Panc1 (cell line): Measurements from ENCODE around the gene DEFB132. TPM values are rescaled to one million over a fixed set of nuclear protein-coding genes. Genes with fewer than 3 reads are reported as not detected.
A peak's percentile ranks its signal among the peaks of the same experiment; 100 is the strongest.

ENCODE experiments used
- ATAC-seq: fragments of 200-7000 bp; cut with Tn5 transposase; 2 replicates; pipeline ENCODE4 v1.9.1; 2020; ENCODE audit warnings: mild to moderate bottlenecking, moderate library complexity
- BruUV-seq: library from RNA; stranded (reverse); fragments of 400-500 nt; replicated peaks from 2 replicates; lab custom pipeline; 2021; lab: Mats Ljungman, UMichigan
- CTCF ChIA-PET: fragments of 300-600 bp; sonication (Branson Sonifier 250); formaldehyde crosslinking; loops from one replicate; lab custom pipeline; 2022; ENCODE audit warnings: antibody characterized with exemption; lab: Charles Lee
- POLR2A ChIA-PET: fragments of 300-600 bp; sonication (Branson Sonifier 250); formaldehyde crosslinking; loops from one replicate; lab custom pipeline; 2022; ENCODE audit warnings: antibody characterized with exemption; lab: Charles Lee
- DNase-seq: peaks from one replicate; pipeline ENCODE4 v3.0.0-alpha.2; 2010; ENCODE audit warnings: low read depth, low spot score
- H3K27ac ChIP-seq: 2 replicates; pipeline ENCODE4 v1.5.1; 2011; ENCODE audit warnings: mild to moderate bottlenecking, low read length, inconsistent platforms
- H3K27me3 ChIP-seq: fragments of 200-500 bp; sonication (Bioruptor generic); 2 replicates; pipeline ENCODE4 v1.6.0; 2014; ENCODE audit warnings: low read length, inconsistent platforms; ENCODE audit not compliant: control insufficient read depth, insufficient read depth
- H3K36me3 ChIP-seq: fragments of 200-500 bp; sonication (Bioruptor generic); 2 replicates; pipeline ENCODE4 v1.5.1; 2014; ENCODE audit warnings: inconsistent platforms, mild to moderate bottlenecking, low read length, moderate library complexity; ENCODE audit not compliant: control insufficient read depth, insufficient read depth
- H3K4me1 ChIP-seq: 2 replicates; pipeline ENCODE4 v1.5.1; 2011; ENCODE audit warnings: inconsistent platforms, mild to moderate bottlenecking, low read length, moderate library complexity; ENCODE audit not compliant: control insufficient read depth, insufficient read depth
- H3K4me3 ChIP-seq, 2 experiments: 2 replicates each; pipeline ENCODE4 v1.5.1; 2011 to 2012; ENCODE audit warnings: low read depth in 2 of 2, low read length in 2 of 2, mild to moderate bottlenecking in 2 of 2, inconsistent platforms in 1 of 2, moderate library complexity in 1 of 2
- H3K9me3 ChIP-seq: fragments of 200-500 bp; sonication (Bioruptor generic); 2 replicates; pipeline ENCODE4 v1.5.1; 2014; ENCODE audit warnings: low read depth, mild to moderate bottlenecking, inconsistent platforms, low read length, moderate library complexity; ENCODE audit not compliant: control insufficient read depth, insufficient read depth
- CTCF ChIP-seq: fragments of 450-650 bp; IDR thresholded peaks from 2 replicates; pipeline ENCODE4 v1.5.1; 2017; ENCODE audit warnings: mild to moderate bottlenecking
- POLR2AphosphoS5 ChIP-seq: IDR thresholded peaks from 2 replicates; pipeline ENCODE4 v1.6.1; 2012; ENCODE audit warnings: mild to moderate bottlenecking, low read depth, low read length, moderate library complexity
- REST ChIP-seq, 2 experiments: IDR thresholded peaks; 2 replicates each; pipeline ENCODE4 v1.6.1; 2011 to 2012; ENCODE audit warnings: low read depth in 2 of 2, control low read depth in 1 of 2, low read length in 1 of 2, mild to moderate bottlenecking in 1 of 2, moderate library complexity in 1 of 2; ENCODE audit not compliant: insufficient read depth in 1 of 2
- SIN3A ChIP-seq: IDR thresholded peaks from 2 replicates; pipeline ENCODE4 v1.6.1; 2012; ENCODE audit warnings: low read depth, mild to moderate bottlenecking, low read length, moderate library complexity, borderline replicate concordance; ENCODE audit not compliant: insufficient read depth
- TCF7L2 ChIP-seq: IDR thresholded peaks from 2 replicates; pipeline ENCODE4 v1.6.1; 2011; ENCODE audit warnings: mild to moderate bottlenecking, low read depth, low read length, inconsistent platforms
- in situ Hi-C: cut with HindIII; loops from 2 replicates; pipeline ENCODE4 v1.10.0; 2016; ENCODE audit warnings: low sequenced_read_pairs, low pct_unique_long_range_greater_than_20kb
- intact Hi-C: fragments of 100-400 bp; cut with micrococcal nuclease; formaldehyde crosslinking; loops from one replicate; pipeline ENCODE4 v1.10.0; 2022; ENCODE audit not compliant: unreplicated experiment
- total RNA-seq: library from RNA; stranded (reverse); gene quantifications from one replicate; pipeline ENCODE4 v1.2.1, GENCODE V29; 2021; ENCODE audit not compliant: unreplicated experiment

DEFB132 gene
- total RNA-seq, 1 experiment from 2014 or later = 0.10 TPM

- no peak for DNase-seq
- BruUV-seq = no TSS peak
- ChIA-PET POLR2A (no interaction called here), CTCF (no interaction called here)
- no peak overlapping the region for H3K27ac ChIP-seq
- H3K9me3 ChIP-seq = no peaks in the 10 kb centered on the region
- in situ Hi-C loops = no loop called here
- H3K36me3 ChIP-seq = no peaks in the 10 kb centered on the region
- H3K27me3 ChIP-seq = no peaks in the 10 kb centered on the region
- H3K4me3 ChIP-seq = no peak overlapping the region
- no peak for ATAC-seq
- TF ChIP-seq REST (IDR thresholded peaks at IDR 0.05; ENCODE audit: insufficient read depth in 1 of 2, low read depth in 2 of 2, low read length in 1 of 2) (no peak), TCF7L2 (no peak), POLR2AphosphoS5 (no peak), CTCF (no peak), SIN3A (no peak)
- H3K4me1 ChIP-seq = peaks cover 18% of the 10 kb centered on the region
- intact Hi-C loops = no loop called here
Observed at GRCh38 chr20:305745-306144, 48.2 kb downstream of the DEFB132 start.

- in situ Hi-C loops (no loop called here), intact Hi-C loops (no loop called here)
- ChIA-PET CTCF (no interaction called here), POLR2A (no interaction called here)
- H3K9me3 ChIP-seq = no peaks in the 10 kb centered on the region
- BruUV-seq = no TSS peak
- H3K4me1 ChIP-seq = peaks cover 12% of the 10 kb centered on the region
- no peaks in the 10 kb centered on the region for H3K36me3 ChIP-seq
- H3K4me3 ChIP-seq = no peak overlapping the region
- ATAC-seq = no peak
- no peaks in the 10 kb centered on the region for H3K27me3 ChIP-seq
- peak overlapping the region; percentile 14; the same call in 1 of the 2 replicates for H3K27ac ChIP-seq
- DNase-seq = no peak
- TF ChIP-seq POLR2AphosphoS5 (no peak), SIN3A (no peak), TCF7L2 (no peak), CTCF (no peak), REST (IDR thresholded peaks at IDR 0.05; ENCODE audit: insufficient read depth in 1 of 2, low read depth in 2 of 2, low read length in 1 of 2) (no peak)
Observed at GRCh38 chr20:308427-309038, 51.0 kb downstream of the DEFB132 start.
